IMR-90 (cell line): ENCODE results near the gene AUTS2. TPM values are rescaled to one million over a fixed set of nuclear protein-coding genes. Genes with fewer than 3 reads are reported as not detected.

ENCODE experiments used
- ATAC-seq: fragments of 200-7000 bp; cut with Tn5 transposase; 2 replicates; pipeline ENCODE4 v1.9.1; 2020; ENCODE audit warnings: low read depth, mild to moderate bottlenecking, moderate library complexity
- BruUV-seq: library from RNA; stranded (reverse); fragments of 400-500 nt; replicated peaks from 2 replicates; lab custom pipeline; 2021; lab: Mats Ljungman, UMichigan
- CTCF ChIA-PET: fragments of 300-600 bp; formaldehyde crosslinking; extraction: SDS; loops from one replicate; lab custom pipeline; 2021; ENCODE audit warnings: antibody characterized with exemption; lab: Yijun Ruan, JAX
- POLR2A ChIA-PET: fragments of 300-600 bp; sonication (Branson Sonifier 250); formaldehyde crosslinking; loops from one replicate; lab custom pipeline; 2022; ENCODE audit warnings: antibody characterized with exemption; ENCODE audit not compliant: unreplicated experiment; lab: Charles Lee
- DNase-seq: peaks from one replicate; pipeline ENCODE4 v3.0.0; 2013
- H2AFZ ChIP-seq: replicated peaks from 2 replicates; pipeline ENCODE3; 2013; ENCODE audit warnings: low read length, mild to moderate bottlenecking; ENCODE audit not compliant: poor library complexity
- H2AK5ac ChIP-seq: 2 replicates; pipeline ENCODE4 v1.6.1; 2013; ENCODE audit warnings: low read depth, low read length, inconsistent platforms
- H2AK9ac ChIP-seq: replicated peaks from 2 replicates; pipeline ENCODE3; 2013; ENCODE audit warnings: mild to moderate bottlenecking, low read depth, low read length, moderate library complexity; ENCODE audit not compliant: poor library complexity
- H2BK120ac ChIP-seq: 2 replicates; pipeline ENCODE4 v1.6.1; 2013; ENCODE audit warnings: low read depth, low read length, inconsistent platforms
- H2BK15ac ChIP-seq: 3 replicates; pipeline ENCODE4 v1.6.1; 2013; ENCODE audit warnings: low read depth, low read length, inconsistent platforms
- H2BK20ac ChIP-seq: 2 replicates; pipeline ENCODE4 v1.6.1; 2013; ENCODE audit warnings: low read depth, mild to moderate bottlenecking, inconsistent platforms, low read length, moderate library complexity
- H2BK5ac ChIP-seq: 2 replicates; pipeline ENCODE4 v1.6.1; 2013; ENCODE audit warnings: mild to moderate bottlenecking, low read depth, low read length, inconsistent platforms; ENCODE audit not compliant: poor library complexity, severe bottlenecking
- H3K14ac ChIP-seq: replicated peaks from 2 replicates; pipeline ENCODE4 v1.6.1; 2013; ENCODE audit warnings: low read depth, low read length, inconsistent platforms
- H3K18ac ChIP-seq: 2 replicates; pipeline ENCODE4 v1.6.1; 2013; ENCODE audit warnings: low read depth, low read length, control low read depth
- H3K23ac ChIP-seq: 2 replicates; pipeline ENCODE4 v1.6.1; 2013; ENCODE audit warnings: low read depth, low read length, inconsistent platforms
- H3K27ac ChIP-seq: 2 replicates; pipeline ENCODE4 v1.5.1; 2013; ENCODE audit warnings: mild to moderate bottlenecking, control low read depth, low read length; ENCODE audit not compliant: insufficient read depth
- H3K27me3 ChIP-seq: 2 replicates; pipeline ENCODE4 v1.6.1; 2013; ENCODE audit warnings: low read length; ENCODE audit not compliant: control insufficient read depth, insufficient read depth
- H3K36me3 ChIP-seq: 2 replicates; pipeline ENCODE4 v1.6.1; 2013; ENCODE audit warnings: low read length, mixed read lengths; ENCODE audit not compliant: control insufficient read depth, insufficient read depth
- H3K4ac ChIP-seq: 2 replicates; pipeline ENCODE4 v1.6.1; 2013; ENCODE audit warnings: low read depth, low read length, inconsistent platforms
- H3K4me1 ChIP-seq: 2 replicates; pipeline ENCODE4 v1.6.1; 2013; ENCODE audit warnings: low read length, mixed read lengths; ENCODE audit not compliant: control insufficient read depth, insufficient read depth
- H3K4me2 ChIP-seq: 2 replicates; pipeline ENCODE4 v1.6.1; 2013; ENCODE audit warnings: low read depth, mild to moderate bottlenecking, control low read depth, low read length, moderate library complexity
- H3K4me3 ChIP-seq: 2 replicates; pipeline ENCODE4 v1.5.1; 2013; ENCODE audit warnings: low read depth, mild to moderate bottlenecking, control low read depth, low read length, moderate library complexity; ENCODE audit not compliant: insufficient read depth
- H3K56ac ChIP-seq: 2 replicates; pipeline ENCODE4 v1.6.1; 2013; ENCODE audit warnings: low read length, inconsistent platforms; ENCODE audit not compliant: insufficient read depth; ENCODE audit errors: extremely low read depth
- H3K79me1 ChIP-seq, 2 experiments: 2 replicates each; pipeline ENCODE4 v1.6.1; 2013; ENCODE audit warnings: low read length in 2 of 2, inconsistent platforms in 1 of 2, low read depth in 1 of 2
- H3K9ac ChIP-seq: 2 replicates; pipeline ENCODE4 v1.6.1; 2013; ENCODE audit warnings: low read depth, low read length, control low read depth
- H3K9me1 ChIP-seq: 2 replicates; pipeline ENCODE4 v1.6.1; 2013; ENCODE audit warnings: low read length, inconsistent platforms; ENCODE audit not compliant: insufficient read depth
- H3K9me3 ChIP-seq: 2 replicates; pipeline ENCODE4 v1.6.1; 2013; ENCODE audit warnings: low read length; ENCODE audit not compliant: control insufficient read depth, insufficient read depth
- H4K20me1 ChIP-seq: 2 replicates; pipeline ENCODE4 v1.6.1; 2013; ENCODE audit warnings: low read length, inconsistent platforms; ENCODE audit not compliant: insufficient read depth
- H4K5ac ChIP-seq: 2 replicates; pipeline ENCODE4 v1.6.1; 2013; ENCODE audit warnings: mild to moderate bottlenecking, low read depth, low read length, control low read depth
- H4K8ac ChIP-seq, 2 experiments: 2 replicates each; pipeline ENCODE4 v1.6.1; 2013; ENCODE audit warnings: low read depth in 2 of 2, low read length in 2 of 2, control low read depth in 1 of 2, inconsistent platforms in 1 of 2
- H4K91ac ChIP-seq: 2 replicates; pipeline ENCODE4 v1.6.1; 2013; ENCODE audit warnings: low read depth, low read length, inconsistent platforms; ENCODE audit not compliant: insufficient read depth
- BHLHE40 ChIP-seq: fragments of 150-350 bp; IDR thresholded peaks from 2 replicates; pipeline ENCODE4 v1.6.1; 2016; ENCODE audit warnings: mild to moderate bottlenecking, low read depth, low read length
- CEBPB ChIP-seq: IDR thresholded peaks from 2 replicates; pipeline ENCODE4 v1.6.1; 2012; ENCODE audit warnings: low read depth, low read length, improper control_type of control experiment
- CHD1 ChIP-seq: IDR thresholded peaks from 2 replicates; pipeline ENCODE4 v1.6.1; 2012; ENCODE audit warnings: low read depth, low read length, improper control_type of control experiment
- CTCF ChIP-seq: conservative IDR thresholded peaks from 2 replicates; pipeline ENCODE4 v1.5.1; 2012; ENCODE audit warnings: mild to moderate bottlenecking, low read depth, low read length, improper control_type of control experiment
- FOS ChIP-seq: fragments of 150-350 bp; IDR thresholded peaks from 2 replicates; pipeline ENCODE4 v1.6.1; 2016; ENCODE audit warnings: low read depth, low read length
- MAFK ChIP-seq: IDR thresholded peaks from 2 replicates; pipeline ENCODE4 v1.6.1; 2012; ENCODE audit warnings: low read depth, low read length, improper control_type of control experiment
- MAZ ChIP-seq: IDR thresholded peaks from 2 replicates; pipeline ENCODE4 v1.6.1; 2012; ENCODE audit warnings: low read depth, mild to moderate bottlenecking, low read length, improper control_type of control experiment, moderate library complexity, borderline replicate concordance
- MXI1 ChIP-seq: IDR thresholded peaks from 2 replicates; pipeline ENCODE4 v1.6.1; 2012; ENCODE audit warnings: low read depth, mild to moderate bottlenecking, low read length, moderate library complexity, borderline replicate concordance
- NFE2L2 ChIP-seq: fragments of 150-350 bp; IDR thresholded peaks from 2 replicates; pipeline ENCODE4 v1.6.1; 2016; ENCODE audit warnings: low read depth, mild to moderate bottlenecking, low read length
- POLR2A ChIP-seq: IDR thresholded peaks from 2 replicates; pipeline ENCODE4 v1.6.1; 2012; ENCODE audit warnings: mild to moderate bottlenecking, low read depth, low read length
- RAD21 ChIP-seq: IDR thresholded peaks from 2 replicates; pipeline ENCODE4 v1.6.1; 2012; ENCODE audit warnings: low read length, improper control_type of control experiment
- RCOR1 ChIP-seq: IDR thresholded peaks from 2 replicates; pipeline ENCODE4 v1.6.1; 2012; ENCODE audit warnings: mild to moderate bottlenecking, low read length, improper control_type of control experiment; ENCODE audit not compliant: insufficient replicate concordance
- RFX5 ChIP-seq: IDR thresholded peaks from 2 replicates; pipeline ENCODE4 v1.8.0; 2012; ENCODE audit warnings: low read depth, mild to moderate bottlenecking, low read length, moderate library complexity
- SMC3 ChIP-seq: fragments of 150-350 bp; IDR thresholded peaks from 2 replicates; pipeline ENCODE4 v1.6.1; 2016; ENCODE audit warnings: low read depth, mild to moderate bottlenecking, antibody characterized with exemption, low read length, moderate library complexity
- WGBS, 2 experiments: methylation state at CpG; one replicate each; pipeline versions ENCODE4 v1.1.5 to v1.1.7; 2013; ENCODE audit warnings: missing lambda C conversion rate in 2 of 2; ENCODE audit not compliant: insufficient read length in 1 of 2; ENCODE audit errors: extremely low coverage in 2 of 2; 5-methylcytosine and 5-hydroxymethylcytosine counted together
- dilution Hi-C: fragments of 300-500 bp; cut with HindIII; formaldehyde crosslinking; loops from one replicate; pipeline ENCODE4 v1.14.3; 2018; ENCODE audit warnings: low sequenced_read_pairs; ENCODE audit not compliant: unreplicated experiment
- in situ Hi-C: fragments of 300-500 bp; cut with MboI; formaldehyde crosslinking; loops from 3 replicates; pipeline ENCODE4 v1.14.3; 2019; ENCODE audit warnings: low sequenced_read_pairs, inconsistent platforms, mixed read lengths
- intact Hi-C: fragments of 100-400 bp; cut with micrococcal nuclease; formaldehyde crosslinking; loops from 2 replicates; pipeline ENCODE4 v1.10.0; 2022
- polyA plus RNA-seq, 3 experiments: library from polyadenylated mRNA; depleted of rRNA; stranded (reverse); fragments of >200 nt; gene quantifications; 2 replicates each; pipeline ENCODE4 v1.2.3, GENCODE V29; 2012; ENCODE audit warnings: low replicate concordance in 1 of 3
- total RNA-seq: library from RNA; depleted of rRNA; stranded (reverse); fragments of >200 nt; gene quantifications from 2 replicates; pipeline ENCODE4 v1.2.3, GENCODE V29; 2012
- TF ChIP-seq, protein P1 (sequence below): fragments of 150-350 bp; IDR thresholded peaks from 2 replicates; pipeline ENCODE4 v1.6.1; 2016; ENCODE audit warnings: low read depth, mild to moderate bottlenecking, low read length, moderate library complexity, borderline replicate concordance
- TF ChIP-seq, protein P2 (sequence below): fragments of 150-350 bp; IDR thresholded peaks from 2 replicates; pipeline ENCODE4 v1.6.1; 2017; ENCODE audit warnings: mild to moderate bottlenecking, antibody characterized with exemption, low read length, low read depth

AUTS2 gene
- total and polyA plus RNA-seq, 2 of the 4 experiments (the other 2 are of a cell fraction), result 0.90 to 3.0 TPM

DNA sequence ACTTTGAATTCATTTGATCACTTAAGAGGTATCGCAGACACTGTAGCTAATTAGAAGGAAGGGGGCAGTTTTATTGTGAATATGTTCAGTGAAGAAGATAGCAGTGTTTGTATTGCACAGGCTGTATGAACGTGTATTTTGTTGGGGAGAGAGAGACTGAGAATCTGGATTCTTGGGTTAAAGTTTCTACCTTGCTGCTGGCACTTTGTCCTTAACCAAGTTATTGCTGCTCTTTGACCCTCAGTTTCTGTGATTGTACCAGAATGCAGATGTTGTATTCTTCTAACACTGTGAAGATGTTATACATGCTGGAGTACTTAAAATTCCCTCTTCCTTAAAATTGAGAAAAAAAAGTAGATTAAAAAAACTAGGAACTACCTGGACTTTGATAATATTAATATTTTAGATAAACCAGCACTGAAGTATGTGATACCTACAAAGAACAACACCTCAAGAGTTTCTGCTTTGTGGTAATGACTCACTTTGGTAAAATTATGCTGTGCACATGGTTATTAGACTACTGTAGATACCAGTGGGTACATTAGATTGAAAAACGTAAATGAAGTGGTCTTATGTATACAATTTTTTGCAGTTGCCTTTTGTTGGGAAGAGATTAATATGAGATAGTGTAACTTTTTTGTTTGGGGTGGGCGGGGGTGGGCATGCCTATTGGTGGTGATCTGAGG is 321.3 kb downstream of the AUTS2 start:
- 50% methylated on average over 2 of the region's 4 CpGs; no CpG with 5 or more reads in 1 of the 2 experiments for WGBS, 2 experiments
- Histone ChIP-seq H3K4me3 (no peak overlapping the region), H4K91ac (no peak overlapping the region), H3K14ac (no peak overlapping the region), H3K27ac (no peak overlapping the region), H3K9me1 (no peaks in the 10 kb centered on the region), H2AK5ac (no peak overlapping the region), H2BK20ac (no peak overlapping the region), H2BK120ac (no peak overlapping the region), H3K27me3 (no peaks in the 10 kb centered on the region), H3K23ac (no peak overlapping the region), H3K79me1 (no peaks in the 10 kb centered on the region), H3K9ac (no peak overlapping the region), H2BK5ac (no peak overlapping the region), H3K9me3 (no peaks in the 10 kb centered on the region), H2AK9ac (no peak overlapping the region), H3K36me3 (no peaks in the 10 kb centered on the region), H2BK15ac (no peak overlapping the region), H3K4ac (no peak overlapping the region), H3K56ac (no peak overlapping the region), H3K4me1 (no peaks in the 10 kb centered on the region), H2AFZ (no peak overlapping the region), H4K20me1 (no peaks in the 10 kb centered on the region), H3K18ac (no peak overlapping the region), H4K8ac (no peak overlapping the region), H4K5ac (no peak overlapping the region), H3K4me2 (no peak overlapping the region)
- ChIA-PET CTCF (no interaction called here), POLR2A (no interaction called here)
- no peak for DNase-seq
- no peak for TF ChIP-seq MAZ
- no peak for TF ChIP-seq CHD1
- TF ChIP-seq MXI1, result no peak
- no peak for TF ChIP-seq MAFK
- TF ChIP-seq, protein P1, sequence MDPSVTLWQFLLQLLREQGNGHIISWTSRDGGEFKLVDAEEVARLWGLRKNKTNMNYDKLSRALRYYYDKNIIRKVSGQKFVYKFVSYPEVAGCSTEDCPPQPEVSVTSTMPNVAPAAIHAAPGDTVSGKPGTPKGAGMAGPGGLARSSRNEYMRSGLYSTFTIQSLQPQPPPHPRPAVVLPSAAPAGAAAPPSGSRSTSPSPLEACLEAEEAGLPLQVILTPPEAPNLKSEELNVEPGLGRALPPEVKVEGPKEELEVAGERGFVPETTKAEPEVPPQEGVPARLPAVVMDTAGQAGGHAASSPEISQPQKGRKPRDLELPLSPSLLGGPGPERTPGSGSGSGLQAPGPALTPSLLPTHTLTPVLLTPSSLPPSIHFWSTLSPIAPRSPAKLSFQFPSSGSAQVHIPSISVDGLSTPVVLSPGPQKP, result no peak
- no peak for TF ChIP-seq POLR2A
- TF ChIP-seq SMC3, result no peak
- TF ChIP-seq FOS, result no peak
- TF ChIP-seq RAD21, result no peak
- TF ChIP-seq RFX5, result no peak
- no peak for TF ChIP-seq BHLHE40
- TF ChIP-seq CTCF, result no peak
- TF ChIP-seq, protein P2, sequence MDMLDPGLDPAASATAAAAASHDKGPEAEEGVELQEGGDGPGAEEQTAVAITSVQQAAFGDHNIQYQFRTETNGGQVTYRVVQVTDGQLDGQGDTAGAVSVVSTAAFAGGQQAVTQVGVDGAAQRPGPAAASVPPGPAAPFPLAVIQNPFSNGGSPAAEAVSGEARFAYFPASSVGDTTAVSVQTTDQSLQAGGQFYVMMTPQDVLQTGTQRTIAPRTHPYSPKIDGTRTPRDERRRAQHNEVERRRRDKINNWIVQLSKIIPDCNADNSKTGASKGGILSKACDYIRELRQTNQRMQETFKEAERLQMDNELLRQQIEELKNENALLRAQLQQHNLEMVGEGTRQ, result no peak
- TF ChIP-seq RCOR1, result no peak
- no peak for TF ChIP-seq NFE2L2
- TF ChIP-seq CEBPB, result no peak
- BruUV-seq, result no TSS peak
- dilution Hi-C loops, result no loop called here
- in situ Hi-C loops, result no loop called here
- no peak for ATAC-seq
- intact Hi-C loops, result no loop called here
